Posterior cingulate gyrus (tissue), 11 donors: ENCODE measurements around the gene TIPRL.
"Not testable (repeated sequence)": the region's sequence is repeated elsewhere in the genome, so short reads cannot be mapped to it uniquely, and the experiment has no call there.

Source experiments
- DNase-seq, 10 donors: peaks; one replicate each; pipeline versions ENCODE4 v3.0.0 to v3.0.0-alpha.2; 2020 to 2021; ENCODE audit warnings: mixed read lengths in 3 of 10
- intact Hi-C: fragments of 100-400 bp; cut with DNase I; formaldehyde crosslinking; loops from one replicate; pipeline ENCODE4 v1.15.1; 2023

TIPRL gene

DNA sequence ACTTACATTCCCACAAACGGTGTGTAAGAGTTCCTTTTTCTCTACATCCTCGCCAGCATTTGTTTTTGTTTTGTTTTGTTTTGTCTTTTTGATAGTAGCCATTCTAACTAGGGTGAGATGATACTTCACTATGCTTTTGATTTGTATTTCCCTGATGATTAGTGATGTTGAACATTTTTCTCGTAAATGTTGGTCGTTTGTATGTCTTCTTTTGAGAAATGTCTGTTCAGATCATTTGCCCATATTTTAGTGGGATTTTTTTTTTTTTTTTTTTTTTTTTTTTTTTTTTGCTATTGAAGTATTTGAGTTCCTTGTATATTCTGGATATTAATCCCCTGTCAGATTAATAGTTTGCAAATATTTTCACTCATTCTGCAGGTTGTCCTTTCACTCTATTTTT, 22.9 kb upstream of the TIPRL start:
- no peak for DNase-seq
- intact Hi-C loops: no loop called here

GRCh38 chr1:168157638-168158037, 21.1 kb upstream of the TIPRL start:
- DNase-seq: no peak
- intact Hi-C loops: no loop called here

- DNase-seq: no peak
- intact Hi-C loops: no loop called here
These were observed 19.5 kb upstream of the TIPRL start for GRCh38 chr1:168159251-168159650.

- no peak for DNase-seq
- intact Hi-C loops: no loop called here
These were observed 18.8 kb upstream of the TIPRL start for GRCh38 chr1:168159979-168160378.

GRCh38 chr1:168161459-168161858, 17.3 kb upstream of the TIPRL start:
- DNase-seq: no peak
- intact Hi-C loops: no loop called here

DNA sequence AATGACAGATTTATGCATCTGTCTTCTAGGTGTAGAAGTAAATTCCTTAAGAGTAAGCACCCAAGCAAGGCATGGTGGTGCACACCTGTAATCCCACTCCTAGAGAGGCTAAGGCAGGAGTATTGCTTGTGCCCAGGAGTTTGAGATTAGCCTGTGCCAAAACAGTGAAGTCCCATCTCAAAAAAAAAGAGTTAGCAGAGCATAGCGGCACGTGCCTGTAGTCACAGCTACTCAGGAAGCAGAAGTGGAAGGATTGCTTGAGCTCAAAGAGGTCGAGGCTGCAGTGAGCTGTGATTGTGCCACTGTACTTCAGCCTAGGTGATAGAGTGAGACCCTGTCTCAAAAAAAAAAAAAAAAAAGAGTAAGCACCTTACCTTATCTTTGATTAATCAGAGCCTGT, 15.1 kb upstream of the TIPRL start:
- no peak for DNase-seq
- intact Hi-C loops: no loop called here

- DNase-seq: no peak
- intact Hi-C loops: no loop called here
These were observed 14.0 kb upstream of the TIPRL start for GRCh38 chr1:168164771-168165170.

DNA sequence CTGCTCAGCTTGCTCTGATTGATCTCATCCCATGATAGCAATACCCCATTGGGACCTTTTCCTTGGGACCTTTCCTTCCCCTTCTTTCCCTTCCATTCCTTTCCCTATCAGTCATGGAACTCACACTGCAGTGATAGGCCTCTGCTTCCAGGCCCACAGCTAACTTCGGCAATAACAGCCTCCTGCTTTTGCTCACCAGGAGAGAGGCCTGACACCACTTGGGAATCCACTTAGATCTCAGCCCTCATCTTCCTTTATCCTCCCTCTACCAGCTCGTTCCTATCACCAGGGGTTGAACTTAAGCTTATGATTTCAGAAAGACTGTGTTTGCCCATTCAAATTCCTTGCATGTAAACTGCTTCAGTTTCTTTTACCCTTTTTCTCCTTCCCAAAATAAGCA, 11.0 kb upstream of the TIPRL start:
- no peak for DNase-seq
- intact Hi-C loops: no loop called here

- intact Hi-C loops: no loop called here
- no peak for DNase-seq
These were observed 7.9 kb upstream of the TIPRL start for GRCh38 chr1:168170564-168171508.

- intact Hi-C loops: no loop called here
- no peak for DNase-seq
These were observed 6.4 kb upstream of the TIPRL start for GRCh38 chr1:168172250-168172915.

GRCh38 chr1:168178227-168178637, 530 bp upstream of the TIPRL start:
- DNase-seq: no peak
- intact Hi-C loops: loop anchor here (5.0 kb wide), 1 partner anchor 49 kb away; the partner anchor contains the start of gene SFT2D2

DNA sequence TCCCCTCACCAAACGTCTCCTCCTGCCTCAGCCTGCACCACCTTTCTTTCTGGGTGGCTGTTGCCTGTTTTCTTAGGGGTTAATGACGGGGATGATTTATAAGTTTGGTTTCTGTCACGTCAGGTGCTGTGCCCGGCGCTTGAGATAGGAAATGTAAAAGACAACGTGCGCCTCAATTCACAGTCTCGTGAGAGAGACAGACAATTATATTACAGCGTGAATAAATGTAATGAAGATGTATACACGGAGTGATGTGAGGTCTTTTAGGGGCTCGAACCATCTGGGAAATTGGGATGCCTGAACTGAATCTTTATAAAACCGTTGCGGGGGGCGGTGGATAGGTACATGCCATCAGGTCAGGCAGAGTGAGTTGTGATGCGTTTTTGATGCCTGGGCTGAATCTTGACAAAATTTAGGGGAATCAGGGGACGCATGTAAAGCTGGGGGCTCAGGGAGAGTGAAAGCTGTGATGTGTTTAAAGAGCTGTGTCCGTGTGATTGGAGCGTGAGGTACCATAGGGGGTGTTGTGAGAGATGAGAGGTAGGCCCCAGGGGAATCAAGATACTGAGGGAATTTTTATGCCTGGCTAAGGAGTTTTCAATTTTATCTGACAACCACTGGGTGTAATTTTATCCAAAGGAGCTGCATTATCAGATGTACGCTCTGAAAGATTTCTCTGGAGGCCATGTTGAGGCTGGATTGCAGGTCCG, 831 bp downstream of the TIPRL start:
- intact Hi-C loops: loop anchor here (5.0 kb wide), 1 partner anchor 48 kb away; the partner anchor contains the start of gene SFT2D2

DNA sequence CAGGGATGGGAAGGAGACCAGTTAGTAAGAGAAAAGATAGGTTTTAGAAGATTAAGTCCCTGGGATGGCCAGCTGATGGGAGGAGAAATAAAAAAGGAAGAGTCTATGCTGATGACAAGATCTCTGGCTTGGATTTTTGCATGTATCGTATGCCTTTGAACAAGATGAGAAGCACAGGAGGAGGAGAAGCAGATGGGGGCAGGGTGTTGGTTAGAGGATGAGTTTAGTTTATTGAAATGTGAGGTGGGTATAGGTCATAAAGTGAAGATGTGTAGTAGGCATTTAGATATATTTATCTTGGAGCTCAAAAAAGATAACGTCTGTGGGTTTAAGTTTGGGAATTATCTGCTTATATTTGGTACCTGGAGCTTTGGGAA, 1.4 kb downstream of the TIPRL start:
- intact Hi-C loops: no loop called here
- no peak for DNase-seq

More for the DNA sequence above, 831 bp downstream of the TIPRL start:
- DNase-seq: peak in 3 of 10 donors; percentile 6 to 17 (median 13)

- intact Hi-C loops: not testable (repeated sequence)
- DNase-seq: peak in 1 of 10 donors; percentile 57
These were observed 2.4 kb downstream of the TIPRL start for GRCh38 chr1:168181063-168181720.

GRCh38 chr1:168187177-168187576, 8.4 kb downstream of the TIPRL start:
- intact Hi-C loops: no loop called here
- no peak for DNase-seq

DNA sequence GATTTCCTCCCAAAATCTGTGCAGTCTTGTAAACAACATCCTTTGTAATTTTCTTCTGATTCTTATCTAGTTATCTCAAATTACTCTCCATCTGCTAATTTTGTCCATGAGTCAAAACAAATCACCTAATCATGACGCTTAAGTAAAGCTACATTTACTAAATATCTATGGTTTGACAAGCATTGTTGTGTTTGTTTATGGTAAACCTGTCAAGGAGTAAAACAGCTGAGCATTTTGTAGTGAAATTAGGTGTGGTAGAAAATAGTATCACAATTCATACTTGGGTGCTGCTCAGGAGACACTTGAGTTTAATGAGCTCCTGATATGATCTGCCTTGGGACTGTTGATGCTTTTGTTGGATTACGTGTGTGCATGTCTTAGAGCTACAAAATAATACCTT, 11.6 kb downstream of the TIPRL start:
- DNase-seq: no peak
- intact Hi-C loops: no loop called here

DNA sequence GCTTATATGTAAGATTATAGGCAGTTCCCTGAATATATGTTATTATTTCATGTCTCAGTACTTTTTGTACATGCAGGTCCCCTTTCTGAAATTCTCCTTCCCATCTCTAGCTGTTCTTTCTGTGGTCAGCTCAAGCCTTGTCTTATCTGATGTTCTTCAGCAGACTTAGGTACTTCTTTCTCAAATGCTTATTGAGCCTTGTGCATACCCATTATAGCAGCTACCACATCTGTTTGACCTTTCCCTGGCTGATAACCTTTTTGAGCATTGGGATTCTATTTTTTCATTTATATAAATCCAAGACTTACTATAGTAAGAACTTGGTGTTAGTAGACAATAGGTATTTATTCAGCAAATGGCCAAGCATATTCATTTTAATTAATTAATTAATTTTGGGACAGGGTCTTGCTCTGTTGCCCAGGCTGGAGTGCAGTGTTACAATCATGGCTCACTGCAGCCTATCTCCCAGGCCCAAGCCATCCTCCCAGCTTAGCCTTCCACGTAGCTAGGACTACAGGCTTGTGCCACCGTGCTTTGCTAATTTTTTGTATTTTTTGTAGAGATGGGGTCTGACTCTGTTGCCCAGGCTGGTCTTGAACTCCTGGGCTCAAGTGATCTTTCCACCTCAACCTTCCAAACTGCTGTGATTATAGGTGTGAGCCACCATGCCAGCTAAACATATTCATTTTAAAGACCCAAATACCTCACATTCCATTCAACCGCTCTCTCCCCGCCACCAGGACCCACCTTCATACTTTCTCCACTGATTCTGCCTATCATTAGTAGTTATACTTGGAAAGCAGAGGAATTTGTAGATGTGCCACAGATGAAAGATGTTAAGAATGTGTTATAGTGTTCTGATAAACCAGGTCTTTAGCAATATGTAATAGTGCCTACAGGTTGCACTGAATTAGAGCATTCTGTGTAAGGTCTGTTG, 16.7 kb downstream of the TIPRL start:
- DNase-seq: peak in 1 of 10 donors; percentile 22
- intact Hi-C loops: no loop called here

GRCh38 chr1:168199056-168199455, 20.3 kb downstream of the TIPRL start:
- intact Hi-C loops: no loop called here
- DNase-seq: no peak

DNA sequence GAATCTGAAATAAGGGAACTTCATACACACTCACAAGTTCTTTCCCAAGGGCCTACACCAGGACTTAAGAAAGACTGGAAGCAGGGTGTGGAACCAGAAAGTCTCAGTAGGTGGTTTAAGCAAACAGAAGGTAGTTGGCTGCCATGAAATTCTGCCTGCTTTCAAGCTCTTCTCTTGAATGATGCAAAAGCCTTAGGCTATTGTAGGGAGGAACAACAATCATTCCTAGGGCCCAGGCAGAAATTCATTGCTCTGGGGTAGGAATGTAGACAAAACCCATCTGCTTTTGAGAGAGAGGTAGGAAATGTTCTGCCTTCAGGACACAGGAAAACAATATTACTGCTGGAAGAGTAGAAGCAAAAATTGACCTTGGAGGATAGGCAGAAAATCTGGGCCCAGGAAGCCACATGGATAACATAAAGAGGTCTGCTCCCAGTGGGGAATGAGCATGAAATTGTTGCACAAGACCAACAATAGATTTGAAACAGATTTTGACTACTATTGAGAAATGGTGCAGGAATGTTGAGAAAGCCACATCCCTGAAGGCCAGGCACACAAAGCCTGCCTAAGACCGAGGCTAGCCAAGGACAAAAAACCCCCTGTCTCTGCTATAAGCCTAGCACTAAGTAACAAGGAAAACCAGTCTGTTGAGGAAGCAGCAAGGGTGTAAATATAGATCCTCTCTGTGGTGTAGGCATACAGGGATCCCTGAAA, 24.3 kb downstream of the TIPRL start:
- intact Hi-C loops: no loop called here

More for the DNA sequence above, 24.3 kb downstream of the TIPRL start:
- DNase-seq: no peak
